HG03159 (cell line): Measurements from ENCODE around the gene ME3.

Experiments used
- ATAC-seq: cut with Tn5 transposase; IDR thresholded peaks from one replicate; pipeline ENCODE4 v1.9.1; 2021; ENCODE audit warnings: mild to moderate bottlenecking, moderate library complexity; ENCODE audit not compliant: unreplicated experiment

Gene ME3

GRCh38 chr11:86495351-86495750 lies 177.1 kb downstream of the ME3 start:
- no peak for ATAC-seq

GRCh38 chr11:86492370-86493010 lies 179.9 kb downstream of the ME3 start:
- ATAC-seq = no peak

GRCh38 chr11:86491027-86491426 lies 181.4 kb downstream of the ME3 start:
- no peak for ATAC-seq

DNA sequence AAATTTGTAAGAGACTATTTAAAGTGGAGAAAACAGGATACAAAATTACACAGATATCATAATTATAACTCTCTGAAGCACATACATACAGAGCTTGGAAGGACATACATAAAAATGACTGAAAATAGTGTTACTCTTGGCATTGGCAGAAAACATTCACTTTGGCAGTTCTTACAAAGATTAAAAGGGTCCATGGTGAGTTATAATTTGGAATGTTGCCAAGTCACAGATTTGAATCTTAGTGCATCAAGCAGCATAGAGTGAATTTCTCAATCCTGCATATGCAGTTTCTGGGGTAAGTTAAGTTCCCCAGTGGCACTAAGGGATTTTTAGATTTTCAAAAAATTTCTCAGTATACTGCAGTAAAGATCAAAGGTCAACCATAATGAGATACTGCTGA lies 181.8 kb downstream of the ME3 start:
- no peak for ATAC-seq

DNA sequence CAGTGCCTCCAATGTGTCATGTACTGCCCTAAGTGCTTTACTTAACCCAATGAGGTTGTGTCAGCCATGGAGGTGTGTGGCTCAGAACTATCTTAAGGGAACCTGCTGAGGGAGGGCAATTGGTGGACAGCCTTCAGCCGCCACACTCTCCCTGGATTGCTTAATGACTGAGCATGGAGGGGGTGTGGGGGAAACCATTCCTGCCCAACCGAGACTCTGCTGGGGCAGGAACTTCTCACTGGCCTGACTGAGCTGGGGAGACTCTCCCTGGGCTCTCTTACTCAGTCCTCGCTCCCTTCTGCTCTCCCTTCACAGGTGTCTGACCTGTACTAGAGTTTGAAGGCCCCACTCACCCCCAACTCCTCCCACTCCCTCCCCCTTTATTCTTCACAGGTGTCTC lies 183.0 kb downstream of the ME3 start:
- no peak for ATAC-seq

GRCh38 chr11:86488553-86488952 lies 183.9 kb downstream of the ME3 start:
- no peak for ATAC-seq

DNA sequence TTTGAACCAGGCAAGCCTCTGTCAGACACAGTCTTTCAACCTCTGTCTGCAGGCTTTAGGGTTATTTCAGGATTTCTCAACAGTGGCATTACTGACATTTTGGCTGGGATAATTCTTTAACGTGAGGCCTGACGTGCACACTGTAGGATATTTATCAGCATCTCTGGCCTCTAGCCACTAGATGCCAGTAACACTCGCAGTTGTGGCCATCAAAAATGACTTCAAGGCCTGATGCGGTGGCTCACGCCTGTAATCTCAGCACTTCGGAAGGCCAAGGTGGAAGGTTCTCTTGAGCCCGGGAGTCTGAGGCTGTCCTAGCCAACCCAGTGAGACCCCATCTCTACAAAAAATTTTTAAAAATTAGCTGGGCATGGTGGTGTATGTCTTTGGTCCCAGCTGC lies 184.7 kb downstream of the ME3 start:
- no peak for ATAC-seq

DNA sequence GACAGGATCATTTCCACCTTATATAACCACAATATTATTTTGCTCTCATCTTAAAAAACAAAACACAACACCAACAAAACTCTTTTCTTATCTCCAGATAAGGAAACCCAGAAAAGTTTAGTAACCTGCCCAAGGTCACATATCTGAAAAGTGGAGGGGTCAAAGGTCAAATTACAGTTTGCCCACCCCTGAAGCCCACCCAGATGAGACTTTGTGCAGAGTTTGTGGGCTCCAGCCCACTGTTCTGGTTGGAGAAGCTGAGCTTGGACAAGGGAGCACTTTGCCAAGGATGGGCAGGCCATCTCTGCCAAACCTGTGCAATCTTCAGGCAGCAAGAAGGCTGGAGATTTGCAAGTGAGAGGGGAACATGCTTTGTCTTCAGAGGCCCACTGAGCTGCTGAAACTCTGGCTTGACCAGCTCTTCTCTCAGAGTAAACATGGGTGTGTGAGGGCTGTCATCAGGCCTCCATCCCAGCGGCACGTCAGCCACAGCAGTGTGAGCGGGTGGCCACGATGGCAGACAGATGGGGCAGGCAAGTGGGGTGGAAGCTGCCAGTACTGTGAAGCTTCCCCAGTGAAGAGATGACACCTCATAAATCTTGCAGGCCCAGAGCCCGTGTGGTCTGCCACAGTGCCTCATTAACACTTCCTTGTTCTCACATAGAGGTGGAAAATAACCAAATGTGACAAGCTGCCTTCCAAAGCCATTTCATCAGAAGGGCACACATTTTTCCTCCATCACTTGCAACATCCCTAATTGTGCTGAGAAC lies 186.0 kb downstream of the ME3 start:
- no peak for ATAC-seq

DNA sequence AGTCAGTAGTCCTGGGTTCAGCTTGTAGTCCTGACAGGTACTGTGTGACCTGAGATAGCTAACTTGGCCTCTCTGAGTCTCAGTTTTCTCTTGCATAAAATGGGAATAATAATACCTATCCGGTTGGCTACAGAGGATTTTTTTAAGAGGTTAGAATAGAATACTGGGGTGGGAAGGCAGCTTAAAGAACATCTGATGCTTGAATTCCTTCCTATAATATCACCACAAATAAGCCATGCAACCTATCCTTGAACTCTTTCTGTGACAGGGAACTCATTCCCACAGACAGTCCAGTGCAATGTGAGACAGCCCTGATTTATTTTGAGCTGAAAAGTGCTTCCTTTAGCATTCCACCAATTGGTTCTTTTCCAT lies 187.6 kb downstream of the ME3 start:
- ATAC-seq = no peak

DNA sequence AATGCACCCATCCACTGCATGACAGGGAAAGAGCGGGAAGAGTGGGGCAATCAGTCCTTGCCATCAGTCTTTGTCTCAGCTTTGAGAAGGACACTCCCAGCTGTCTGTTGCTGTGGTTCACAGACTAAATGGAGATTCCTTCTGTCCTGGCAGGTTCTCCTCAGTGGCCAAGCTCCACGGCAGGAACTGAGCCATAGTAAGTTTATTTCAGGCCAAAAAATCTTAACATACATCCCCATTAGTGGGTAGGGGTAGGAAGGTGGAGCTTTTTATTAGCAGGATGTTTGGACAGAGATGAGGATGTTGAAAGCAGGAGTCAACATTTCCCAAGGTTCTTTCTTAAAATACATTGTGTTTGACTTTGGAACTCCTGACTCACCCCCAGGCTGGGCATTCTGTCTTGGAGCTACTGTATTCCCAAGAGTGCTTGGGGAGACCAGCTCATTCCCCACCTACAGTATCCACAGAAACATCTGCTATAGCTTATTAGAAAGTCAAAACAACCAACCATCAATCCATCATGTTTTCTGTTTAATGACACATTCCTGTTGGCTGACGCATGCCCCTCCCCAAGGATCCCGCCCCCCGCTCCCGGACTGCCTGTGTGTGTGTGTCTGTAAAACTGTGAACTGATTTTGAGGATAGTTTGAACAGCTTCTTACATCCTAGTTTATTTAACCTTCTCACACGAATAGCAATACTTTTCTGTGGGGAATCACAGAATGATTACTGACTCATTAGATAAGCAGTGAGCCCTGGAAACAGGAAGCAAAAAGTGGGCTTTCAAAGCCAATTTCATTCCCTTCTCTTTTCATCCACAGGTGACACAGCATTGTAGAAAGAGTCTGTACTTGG lies 188.2 kb downstream of the ME3 start:
- ATAC-seq = no peak

DNA sequence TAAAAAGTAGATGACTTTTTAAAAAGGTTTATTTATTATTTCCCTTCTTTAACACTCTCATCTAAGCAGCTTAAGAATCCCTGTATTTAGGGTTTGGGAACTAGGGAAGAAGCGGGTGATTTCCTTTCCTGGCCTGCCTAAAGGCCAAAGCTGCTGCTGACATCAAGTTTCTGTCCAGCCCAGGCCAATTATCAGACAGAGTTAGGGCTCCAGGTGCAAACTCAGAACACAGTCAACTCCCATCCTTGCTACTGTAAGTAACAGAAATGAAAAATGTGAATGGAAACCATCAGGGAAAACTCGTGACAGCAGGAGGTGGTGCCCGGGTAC lies 188.8 kb downstream of the ME3 start:
- no peak for ATAC-seq

DNA sequence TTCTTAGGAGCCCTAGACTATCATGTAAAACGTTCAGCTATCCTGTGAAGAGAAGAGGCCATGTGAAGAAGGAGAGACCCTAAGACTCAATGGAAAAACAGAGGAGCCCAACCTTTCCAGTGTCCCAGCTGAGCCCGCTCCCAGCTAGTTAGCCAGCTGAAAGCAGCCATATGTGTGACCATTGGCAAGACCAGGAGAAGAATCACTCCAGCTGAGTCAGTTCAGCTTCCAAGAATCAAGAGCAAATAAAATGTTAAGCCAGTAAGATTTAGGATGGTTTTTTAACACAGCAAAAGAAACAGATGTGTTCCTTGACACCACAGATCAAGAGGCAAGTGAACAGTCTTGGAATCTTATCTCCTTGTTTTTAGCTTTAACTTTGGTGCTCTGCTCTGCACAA lies 189.7 kb downstream of the ME3 start:
- no peak for ATAC-seq

- no peak for ATAC-seq
Observed at GRCh38 chr11:86481399-86481798, 191.0 kb downstream of the ME3 start.

GRCh38 chr11:86478348-86478747 lies 194.1 kb downstream of the ME3 start:
- ATAC-seq = no peak

DNA sequence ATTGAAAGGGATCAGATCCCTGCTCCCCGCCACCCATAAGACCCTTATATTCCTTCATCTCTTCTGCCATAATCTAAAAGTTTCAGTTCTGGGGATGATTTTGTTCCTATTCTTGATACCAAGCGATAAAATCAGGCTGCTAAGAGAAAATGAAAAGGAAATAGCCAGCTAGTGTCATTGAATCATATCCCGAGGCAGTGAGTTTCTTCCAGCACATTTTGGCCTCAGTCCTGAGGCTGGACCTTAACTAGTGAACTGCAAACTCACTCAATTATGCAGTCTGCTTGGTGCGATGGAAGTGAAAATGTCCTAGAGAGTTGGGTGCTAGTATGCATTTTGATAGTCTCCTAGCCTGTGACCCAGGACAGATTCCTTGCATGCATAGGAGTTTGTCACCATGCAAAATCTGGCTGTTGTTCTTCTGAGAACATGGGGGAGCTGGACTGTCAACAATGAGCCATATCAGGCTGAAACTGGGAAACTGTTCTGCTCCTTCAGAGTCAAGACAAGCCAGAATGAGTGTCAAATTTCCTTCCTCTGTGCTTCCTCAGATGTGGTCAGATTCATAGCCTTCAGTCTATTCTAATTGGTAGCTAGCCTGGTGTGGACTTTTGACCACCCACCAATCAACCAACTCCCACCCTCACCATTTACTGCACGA lies 194.8 kb downstream of the ME3 start:
- no peak for ATAC-seq

GRCh38 chr11:86476109-86476861 lies 196.1 kb downstream of the ME3 start:
- no peak for ATAC-seq

DNA sequence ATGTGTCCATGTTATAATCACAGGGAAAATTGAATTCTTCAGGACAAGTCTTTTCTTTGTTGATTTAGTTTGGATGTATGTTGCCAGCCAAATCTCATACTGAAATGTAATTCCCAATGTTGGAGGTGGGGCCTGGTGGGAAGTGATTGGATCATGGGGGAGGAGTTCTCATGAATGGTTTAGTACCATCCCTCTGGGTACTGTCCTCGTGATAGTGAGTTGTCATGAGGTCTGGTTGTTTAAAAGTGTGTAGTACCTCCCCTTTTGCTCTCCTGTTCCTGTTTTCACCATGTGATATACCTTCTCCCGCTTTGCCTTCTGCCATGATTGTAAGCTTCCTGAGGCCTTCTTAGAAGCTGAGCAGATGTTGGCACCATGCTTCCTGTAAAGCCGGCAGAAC lies 197.4 kb downstream of the ME3 start:
- no peak for ATAC-seq

DNA sequence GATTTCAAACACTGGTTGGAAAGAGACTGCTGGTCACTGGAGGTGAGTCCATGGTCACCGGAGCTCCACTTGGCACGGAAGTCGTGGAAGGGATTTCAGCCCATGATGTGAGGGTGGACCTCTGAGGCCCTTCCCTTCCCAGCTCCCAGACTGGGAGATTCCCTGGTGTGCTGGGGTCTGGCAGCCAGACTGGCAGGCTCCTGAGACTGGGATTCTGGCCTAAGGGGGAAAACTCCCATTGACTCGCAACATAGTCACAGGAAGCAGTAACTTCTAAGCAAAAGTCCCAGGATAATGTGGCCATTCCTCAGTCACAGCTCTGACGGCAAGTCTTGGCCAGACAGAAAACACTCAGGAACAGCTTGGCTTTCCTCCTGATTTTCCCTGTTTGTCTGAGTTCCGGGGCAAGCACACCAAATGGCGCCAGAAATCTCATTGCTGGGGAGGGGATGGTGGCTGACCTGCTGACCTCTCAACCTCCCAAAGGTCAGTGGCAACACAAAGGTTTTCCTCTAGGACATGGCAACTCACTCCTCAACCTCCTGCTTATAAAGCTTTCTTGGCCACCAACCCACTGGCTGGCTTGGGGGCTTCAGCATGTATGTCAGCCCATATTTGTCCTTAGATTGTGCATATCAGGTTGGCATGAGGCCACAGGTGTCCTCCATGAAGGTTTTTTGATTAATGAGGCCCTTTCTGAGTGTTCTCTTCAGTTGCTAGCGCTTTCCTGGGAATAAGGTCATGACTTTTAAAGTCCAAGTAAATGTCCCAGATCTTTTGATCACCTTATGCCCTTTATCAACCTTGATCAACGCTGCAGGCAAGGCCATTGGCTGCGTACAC lies 198.2 kb downstream of the ME3 start:
- ATAC-seq = no peak

GRCh38 chr11:86469491-86470388 lies 202.7 kb downstream of the ME3 start:
- no peak for ATAC-seq
